ENCODE measurements around the gene EXOC6. TPM values are rescaled to one million over a fixed set of nuclear protein-coding genes. Genes with fewer than 3 reads are reported as not detected.

EXOC6 gene
- total RNA-seq, 3 donors from 2014 or later (not counting 1 experiment from before 2014, with no cell fraction given): 12.1 to 18.2 (median 16.1) TPM

DNA sequence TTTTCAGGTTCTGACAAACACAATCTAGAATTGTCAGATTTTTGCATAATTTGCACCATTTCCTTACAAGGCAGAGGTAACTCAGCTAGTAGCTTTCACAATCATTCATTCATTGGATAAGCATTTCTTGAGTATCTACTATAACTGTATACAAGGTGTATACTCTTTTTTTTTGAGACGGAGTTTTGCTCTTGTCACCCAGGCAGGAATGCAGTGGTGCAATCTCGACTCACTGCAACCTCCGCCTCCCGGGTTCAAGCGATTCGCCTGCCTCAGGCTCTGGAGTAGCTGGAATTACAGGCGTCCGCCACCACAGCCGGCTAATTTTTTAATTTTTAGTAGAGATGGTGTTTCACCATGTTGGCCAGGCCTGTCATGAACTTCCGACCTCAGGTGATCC lies 16.2 kb upstream of the EXOC6 start:
- ATAC-seq: no peak

GRCh38 chr10:92832998-92833650 lies 15.2 kb upstream of the EXOC6 start:
- Mint-ChIP-seq H3K4me3 (no peak overlapping the region), H3K27me3 (ENCODE audit: low read depth in 2 of 2) (no peaks in the 10 kb centered on the region), H3K27ac (no peak overlapping the region), H3K36me3 (no peaks in the 10 kb centered on the region), H3K9me3 (no peaks in the 10 kb centered on the region), H3K4me1 (peaks cover 14% of the 10 kb centered on the region in 2 donors)
- Histone ChIP-seq H3K27ac (ENCODE audit: low read length) (no peak overlapping the region), H3K4me1 (ENCODE audit: control insufficient read depth, insufficient read depth, low read length) (peaks cover 6% of the 10 kb centered on the region), H3K27me3 (ENCODE audit: control insufficient read depth, insufficient read depth, low read length) (no peaks in the 10 kb centered on the region), H3K9me3 (ENCODE audit: control insufficient read depth, insufficient read depth, low read length) (no peaks in the 10 kb centered on the region), H3K36me3 (ENCODE audit: control insufficient read depth, insufficient read depth, low read length) (no peaks in the 10 kb centered on the region), H3K4me3 (ENCODE audit: low read length) (no peak overlapping the region)
- DNase-seq (no peak), ATAC-seq (no peak)
- intact Hi-C loops (cut with micrococcal nuclease): no loop called here
- WGBS (ENCODE audit: insufficient coverage): 96% methylated on average over 1 of the region's 2 CpGs
- TF ChIP-seq, protein P1, sequence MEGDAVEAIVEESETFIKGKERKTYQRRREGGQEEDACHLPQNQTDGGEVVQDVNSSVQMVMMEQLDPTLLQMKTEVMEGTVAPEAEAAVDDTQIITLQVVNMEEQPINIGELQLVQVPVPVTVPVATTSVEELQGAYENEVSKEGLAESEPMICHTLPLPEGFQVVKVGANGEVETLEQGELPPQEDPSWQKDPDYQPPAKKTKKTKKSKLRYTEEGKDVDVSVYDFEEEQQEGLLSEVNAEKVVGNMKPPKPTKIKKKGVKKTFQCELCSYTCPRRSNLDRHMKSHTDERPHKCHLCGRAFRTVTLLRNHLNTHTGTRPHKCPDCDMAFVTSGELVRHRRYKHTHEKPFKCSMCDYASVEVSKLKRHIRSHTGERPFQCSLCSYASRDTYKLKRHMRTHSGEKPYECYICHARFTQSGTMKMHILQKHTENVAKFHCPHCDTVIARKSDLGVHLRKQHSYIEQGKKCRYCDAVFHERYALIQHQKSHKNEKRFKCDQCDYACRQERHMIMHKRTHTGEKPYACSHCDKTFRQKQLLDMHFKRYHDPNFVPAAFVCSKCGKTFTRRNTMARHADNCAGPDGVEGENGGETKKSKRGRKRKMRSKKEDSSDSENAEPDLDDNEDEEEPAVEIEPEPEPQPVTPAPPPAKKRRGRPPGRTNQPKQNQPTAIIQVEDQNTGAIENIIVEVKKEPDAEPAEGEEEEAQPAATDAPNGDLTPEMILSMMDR (IDR thresholded peaks at IDR 0.05): no peak

More for the DNA sequence above, 16.2 kb upstream of the EXOC6 start:
- Mint-ChIP-seq H3K9me3 (no peaks in the 10 kb centered on the region), H3K27ac (no peak overlapping the region), H3K27me3 (ENCODE audit: low read depth in 2 of 2) (no peaks in the 10 kb centered on the region), H3K36me3 (no peaks in the 10 kb centered on the region), H3K4me3 (no peak overlapping the region), H3K4me1 (peaks cover 7 to 8% of the 10 kb centered on the region in 2 donors)
- TF ChIP-seq, protein P1 (IDR thresholded peaks at IDR 0.05): no peak
- Histone ChIP-seq H3K9me3 (ENCODE audit: control insufficient read depth, insufficient read depth, low read length) (no peaks in the 10 kb centered on the region), H3K4me3 (ENCODE audit: low read length) (no peak overlapping the region), H3K36me3 (ENCODE audit: control insufficient read depth, insufficient read depth, low read length) (no peaks in the 10 kb centered on the region), H3K4me1 (ENCODE audit: control insufficient read depth, insufficient read depth, low read length) (peaks cover 6% of the 10 kb centered on the region), H3K27ac (ENCODE audit: low read length) (no peak overlapping the region), H3K27me3 (ENCODE audit: control insufficient read depth, insufficient read depth, low read length) (no peaks in the 10 kb centered on the region)
- WGBS (ENCODE audit: insufficient coverage): 95% methylated on average over 10 of the region's 10 CpGs
- intact Hi-C loops (cut with micrococcal nuclease): no loop called here
- no peak for DNase-seq

- Mint-ChIP-seq H3K4me3 (no peak overlapping the region), H3K27me3 (ENCODE audit: low read depth in 2 of 2) (no peaks in the 10 kb centered on the region), H3K27ac (no peak overlapping the region), H3K9me3 (no peaks in the 10 kb centered on the region), H3K4me1 (peaks cover 14% of the 10 kb centered on the region in 2 donors), H3K36me3 (no peaks in the 10 kb centered on the region)
- ATAC-seq (no peak), DNase-seq (no peak)
- H3K4me3 ChIP-seq (ENCODE audit: low read length): no peak overlapping the region
- intact Hi-C loops (cut with micrococcal nuclease): no loop called here
- no peaks in the 10 kb centered on the region for H3K27me3 ChIP-seq (ENCODE audit: control insufficient read depth, insufficient read depth, low read length)
- TF ChIP-seq, protein P1 (IDR thresholded peaks at IDR 0.05): no peak
- H3K36me3 ChIP-seq (ENCODE audit: control insufficient read depth, insufficient read depth, low read length): no peaks in the 10 kb centered on the region
- 87% methylated on average over 2 of the region's 3 CpGs for WGBS (ENCODE audit: insufficient coverage)
- H3K9me3 ChIP-seq (ENCODE audit: control insufficient read depth, insufficient read depth, low read length): no peaks in the 10 kb centered on the region
- H3K4me1 ChIP-seq (ENCODE audit: control insufficient read depth, insufficient read depth, low read length): peaks cover 6% of the 10 kb centered on the region
- no peak overlapping the region for H3K27ac ChIP-seq (ENCODE audit: low read length)
Observed at GRCh38 chr10:92834331-92834730, 14.0 kb upstream of the EXOC6 start.

GRCh38 chr10:92834986-92835385 lies 13.3 kb upstream of the EXOC6 start:
- no peaks in the 10 kb centered on the region for H3K27me3 ChIP-seq (ENCODE audit: control insufficient read depth, insufficient read depth, low read length)
- peaks cover 6% of the 10 kb centered on the region for H3K4me1 ChIP-seq (ENCODE audit: control insufficient read depth, insufficient read depth, low read length)
- ATAC-seq (no peak), DNase-seq (no peak)
- Mint-ChIP-seq H3K4me1 (peaks cover 14% of the 10 kb centered on the region in 2 donors), H3K9me3 (no peaks in the 10 kb centered on the region), H3K4me3 (no peak overlapping the region), H3K27ac (no peak overlapping the region), H3K27me3 (ENCODE audit: low read depth in 2 of 2) (no peaks in the 10 kb centered on the region), H3K36me3 (no peaks in the 10 kb centered on the region)
- no peaks in the 10 kb centered on the region for H3K9me3 ChIP-seq (ENCODE audit: control insufficient read depth, insufficient read depth, low read length)
- intact Hi-C loops (cut with micrococcal nuclease): no loop called here
- H3K4me3 ChIP-seq (ENCODE audit: low read length): no peak overlapping the region
- TF ChIP-seq, protein P1 (IDR thresholded peaks at IDR 0.05): no peak
- no peak overlapping the region for H3K27ac ChIP-seq (ENCODE audit: low read length)
- no peaks in the 10 kb centered on the region for H3K36me3 ChIP-seq (ENCODE audit: control insufficient read depth, insufficient read depth, low read length)
